ENCODE measurements around the gene ZNF487.
"Not testable (repeated sequence)": the region's sequence is repeated elsewhere in the genome, so short reads cannot be mapped to it uniquely, and the experiment has no call there.

The ZNF487 gene

DNA sequence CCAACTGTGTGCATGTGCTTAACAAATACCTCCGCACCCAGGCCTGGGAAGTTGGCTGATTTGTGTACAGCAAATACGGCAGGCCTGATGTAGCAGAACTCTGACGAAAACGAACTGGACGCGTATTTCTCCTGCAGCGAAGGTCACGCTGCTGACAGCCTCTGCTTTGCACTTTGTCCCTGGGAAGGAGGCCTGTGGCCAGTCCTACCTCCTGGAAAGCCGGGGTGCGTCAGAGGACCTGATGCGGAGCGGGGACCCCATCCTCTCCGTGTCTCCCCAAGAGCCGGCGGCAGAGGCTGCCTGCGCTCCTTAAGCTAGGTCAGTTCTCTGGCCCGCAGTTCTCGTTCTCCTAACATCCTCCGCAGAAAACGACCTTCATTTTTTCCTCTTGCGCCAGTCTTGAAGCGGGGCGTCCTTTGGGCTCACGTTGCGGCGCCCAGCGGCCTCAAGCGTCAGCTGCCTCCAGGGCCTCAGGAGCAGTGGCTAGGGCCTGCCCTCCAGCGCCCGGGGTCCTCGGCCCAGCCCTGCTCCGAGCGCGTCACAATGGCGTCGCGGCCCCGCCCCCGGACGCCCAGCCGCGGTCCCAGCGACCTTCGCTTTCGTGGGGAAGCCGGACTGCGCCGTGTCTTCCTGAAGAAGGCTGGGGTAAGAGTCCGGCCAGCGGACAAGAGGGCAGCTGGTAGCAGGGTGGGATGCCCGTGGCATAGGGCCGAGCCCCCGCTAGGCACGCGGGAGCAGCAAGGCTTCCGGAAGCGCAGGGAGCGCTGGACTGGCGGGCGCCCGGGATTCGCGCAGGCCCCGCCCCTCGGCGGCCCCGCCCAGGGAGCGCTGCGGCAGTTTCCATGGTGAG lies at the start of gene ZNF487:
TSS of gene ZNF487 (plus strand) at position 821 of the 850 bp plus-strand sequence. CDS start 38,703 bp downstream, outside the sequence.
- DNase-seq, result peak; percentile 39 to 41

DNA sequence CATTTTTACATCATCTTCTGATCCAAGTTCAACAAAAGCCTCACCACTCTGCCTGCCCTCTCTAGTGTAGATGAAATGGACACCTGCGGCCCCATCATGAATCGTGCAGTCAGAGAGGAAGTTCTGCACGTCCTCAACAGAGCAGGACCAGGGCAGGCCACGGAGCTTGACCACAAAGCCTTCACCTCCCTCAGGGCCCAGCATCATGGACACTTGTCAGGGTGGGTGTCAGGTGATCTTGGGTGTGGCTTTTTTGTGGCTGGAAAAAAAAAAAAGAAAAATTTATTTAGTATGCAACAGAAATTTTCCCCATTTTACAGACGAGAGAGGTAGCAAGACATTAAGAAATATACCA lies 49.3 kb upstream of the ZNF487 start:
- no peak for DNase-seq

DNA sequence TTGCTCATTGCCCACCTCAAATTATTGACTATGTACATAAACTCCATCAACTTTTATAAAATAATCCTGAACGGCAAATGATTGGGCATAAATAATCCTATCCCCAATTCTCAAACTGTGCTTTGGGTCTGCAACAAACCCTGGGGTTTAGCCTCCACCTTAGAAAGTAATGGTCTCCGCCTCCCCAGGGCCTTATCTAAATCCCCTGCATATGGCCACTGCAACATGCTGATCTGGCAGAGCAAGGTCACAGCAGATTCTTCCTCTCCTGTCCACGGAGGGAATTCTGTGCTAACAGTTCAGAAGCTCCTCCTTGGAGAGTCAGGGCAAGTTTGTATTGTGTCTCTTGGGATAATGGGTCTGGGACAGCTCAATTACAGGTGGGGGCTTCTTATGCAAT lies 47.0 kb upstream of the ZNF487 start:
- DNase-seq, result no peak

DNA sequence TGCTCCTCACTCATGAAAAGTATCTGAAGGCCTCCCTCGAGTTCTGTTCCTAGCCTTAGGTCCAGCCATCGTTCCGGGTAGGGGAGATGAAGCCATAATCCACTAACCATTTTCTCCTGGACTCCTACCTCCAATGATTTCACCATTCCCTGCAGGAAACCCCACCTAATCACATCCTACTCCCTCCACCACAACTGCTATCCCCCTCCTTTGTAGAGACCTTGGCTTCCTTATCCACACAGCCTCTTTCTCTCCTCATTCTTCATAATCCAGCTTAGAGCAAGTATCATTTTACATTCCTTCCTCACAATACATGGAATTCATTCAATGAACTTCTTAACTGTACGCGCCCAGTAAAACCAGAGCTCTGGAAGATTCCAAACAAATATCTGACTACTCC lies 46.6 kb upstream of the ZNF487 start:
- no peak for DNase-seq

DNA sequence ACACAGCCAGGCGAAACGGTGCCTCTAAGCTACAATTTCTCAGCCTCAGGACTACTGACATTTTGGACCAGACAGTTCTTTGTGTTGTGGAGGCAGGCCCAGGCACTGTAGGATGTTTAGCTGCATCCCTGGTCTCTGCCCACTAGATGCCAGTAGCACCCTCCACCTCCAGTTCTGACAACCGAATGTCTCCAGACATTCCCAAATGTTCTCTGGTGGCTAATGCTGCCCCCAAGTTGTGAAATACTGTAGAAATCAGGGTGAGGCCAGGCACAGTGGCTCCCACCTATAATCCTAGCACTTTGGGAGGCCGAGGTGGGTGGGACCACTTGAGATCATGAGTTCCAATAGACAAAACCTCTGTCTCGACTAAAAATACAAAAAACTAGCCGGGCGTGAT lies 46.2 kb upstream of the ZNF487 start:
- DNase-seq, result no peak

DNA sequence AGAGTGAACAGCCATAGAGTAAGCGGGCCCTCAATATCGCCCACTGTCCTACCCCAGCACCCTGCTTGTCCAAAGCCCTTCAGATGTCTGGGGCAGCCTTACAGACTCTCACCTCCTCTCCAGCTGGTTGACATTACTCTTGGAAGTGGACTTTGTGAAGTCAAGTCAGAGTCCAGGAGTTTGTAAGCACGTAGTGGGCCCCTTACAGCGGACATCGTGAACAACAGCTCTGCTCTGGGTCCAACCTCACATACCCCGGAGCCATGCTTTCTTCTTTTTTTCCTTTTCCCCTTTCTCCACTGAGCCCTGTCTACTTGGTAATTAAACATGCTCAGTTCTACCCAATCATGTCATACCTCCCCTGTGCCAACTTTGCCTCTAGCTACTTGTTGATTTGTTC lies 45.4 kb upstream of the ZNF487 start:
- no peak for DNase-seq

DNA sequence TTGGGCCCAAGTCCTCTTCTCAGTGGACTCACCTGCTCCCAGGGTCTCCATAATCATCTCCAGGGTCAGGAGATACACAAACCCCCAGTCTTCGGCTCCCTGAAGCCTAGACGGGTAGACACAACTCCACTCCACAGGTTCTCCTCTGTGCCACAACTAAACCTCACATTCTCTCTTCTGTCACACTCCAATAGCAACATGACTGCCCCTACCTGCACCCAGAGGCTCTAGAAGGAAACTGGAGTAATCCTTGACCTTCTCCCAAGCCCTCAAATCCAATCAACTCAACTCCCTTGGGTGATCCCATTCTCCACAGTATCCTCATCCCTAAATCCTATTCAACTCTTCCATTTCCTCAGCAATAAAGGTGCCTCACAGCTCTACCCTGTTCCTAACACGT lies 44.2 kb upstream of the ZNF487 start:
- DNase-seq, result no peak

DNA sequence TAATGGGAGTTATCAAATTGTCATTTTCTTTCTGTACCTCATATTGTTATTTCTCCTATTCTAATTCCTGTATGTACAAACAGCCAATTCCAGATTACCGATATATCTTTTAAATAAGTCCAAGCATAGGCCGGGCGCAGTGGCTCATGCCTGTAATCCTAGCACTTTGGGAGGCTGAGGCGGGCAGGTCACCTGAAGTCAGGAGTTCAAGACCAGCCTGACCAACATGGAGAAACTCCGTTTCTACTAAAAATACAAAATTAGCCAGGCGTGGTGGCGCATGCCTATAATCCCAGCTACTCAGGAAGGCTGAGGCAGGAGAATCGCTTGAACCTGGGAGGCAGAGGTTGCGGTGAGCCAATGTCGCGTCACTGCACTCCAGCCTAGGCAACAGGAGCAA lies 43.7 kb upstream of the ZNF487 start:
- DNase-seq, result not testable (repeated sequence)

DNA sequence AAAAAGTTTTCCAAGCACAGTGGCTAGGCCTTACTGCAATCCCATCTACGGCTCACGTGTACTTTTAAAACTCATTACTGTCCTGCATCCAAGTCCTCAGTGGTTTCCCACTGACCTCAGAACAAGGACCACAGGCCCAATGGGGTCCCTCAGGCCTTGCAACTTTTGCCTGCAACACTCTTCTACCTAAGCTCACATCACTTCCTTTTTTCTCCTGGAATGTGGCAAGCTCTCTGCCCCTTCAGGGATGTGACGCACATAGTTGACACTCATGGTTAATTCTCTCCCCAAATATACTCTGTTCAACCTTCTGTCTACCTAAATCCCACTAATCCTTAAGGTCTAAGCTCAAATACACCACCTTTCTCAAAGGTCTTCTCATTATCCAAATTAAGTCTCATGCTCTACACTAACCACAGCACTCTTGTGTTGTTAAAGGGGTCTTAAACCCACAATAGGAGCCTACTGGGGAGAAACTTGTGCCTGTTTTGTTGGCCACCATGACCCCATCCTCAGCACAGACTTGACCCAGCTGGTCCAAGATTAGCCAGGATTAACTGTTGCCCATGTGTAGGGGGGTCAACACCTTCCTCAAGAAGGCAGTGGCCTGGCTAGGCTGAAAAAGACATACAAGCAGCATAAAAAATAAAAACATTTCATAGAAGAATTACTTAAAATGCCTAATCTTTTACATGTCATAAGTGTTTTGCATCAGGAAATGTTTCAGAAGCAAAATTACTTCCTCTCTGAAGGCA lies 43.1 kb upstream of the ZNF487 start:
- DNase-seq, result no peak

DNA sequence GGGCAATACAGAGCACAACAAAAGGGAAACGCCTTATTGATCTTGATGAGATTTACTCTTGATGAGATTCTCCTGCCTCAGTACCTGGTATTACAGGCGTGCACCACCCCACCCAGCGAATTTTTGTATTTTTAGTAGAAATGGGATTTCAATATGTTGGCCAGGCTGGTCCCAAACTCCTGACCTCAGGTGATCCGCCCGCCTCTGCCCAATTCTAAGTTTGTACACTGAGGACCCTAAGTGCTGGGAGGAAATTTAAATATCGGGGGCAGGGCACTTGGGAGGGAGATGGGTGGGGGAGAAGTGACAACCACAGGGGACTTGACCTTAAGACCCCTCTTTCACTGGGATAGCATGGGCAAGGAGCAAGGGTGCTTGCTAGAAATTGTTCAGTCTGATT lies 42.0 kb upstream of the ZNF487 start:
- DNase-seq, result no peak

DNA sequence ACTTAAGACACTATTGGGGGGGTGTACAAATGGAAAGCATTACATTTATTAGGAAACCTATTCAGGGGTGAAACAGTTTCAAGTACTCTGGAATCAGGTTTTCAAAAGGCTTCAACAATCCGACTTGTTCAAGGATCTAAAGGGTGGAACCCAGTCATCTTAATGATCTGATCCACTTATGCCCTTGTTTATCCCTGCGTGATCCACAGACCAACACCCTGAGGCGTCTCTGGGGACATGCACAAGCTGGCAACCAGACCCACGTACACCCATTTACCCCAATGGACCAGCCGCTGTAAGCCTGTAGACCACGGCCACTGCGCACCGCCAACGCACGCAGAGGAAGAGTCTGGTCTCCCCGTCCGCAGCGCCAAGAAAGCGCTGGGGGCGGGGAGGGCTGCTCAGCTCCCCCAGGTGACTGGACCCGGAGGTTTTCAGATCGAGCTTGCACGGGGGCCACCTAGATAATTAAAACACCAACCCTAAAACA lies 41.3 kb upstream of the ZNF487 start:
- DNase-seq, result no peak

DNA sequence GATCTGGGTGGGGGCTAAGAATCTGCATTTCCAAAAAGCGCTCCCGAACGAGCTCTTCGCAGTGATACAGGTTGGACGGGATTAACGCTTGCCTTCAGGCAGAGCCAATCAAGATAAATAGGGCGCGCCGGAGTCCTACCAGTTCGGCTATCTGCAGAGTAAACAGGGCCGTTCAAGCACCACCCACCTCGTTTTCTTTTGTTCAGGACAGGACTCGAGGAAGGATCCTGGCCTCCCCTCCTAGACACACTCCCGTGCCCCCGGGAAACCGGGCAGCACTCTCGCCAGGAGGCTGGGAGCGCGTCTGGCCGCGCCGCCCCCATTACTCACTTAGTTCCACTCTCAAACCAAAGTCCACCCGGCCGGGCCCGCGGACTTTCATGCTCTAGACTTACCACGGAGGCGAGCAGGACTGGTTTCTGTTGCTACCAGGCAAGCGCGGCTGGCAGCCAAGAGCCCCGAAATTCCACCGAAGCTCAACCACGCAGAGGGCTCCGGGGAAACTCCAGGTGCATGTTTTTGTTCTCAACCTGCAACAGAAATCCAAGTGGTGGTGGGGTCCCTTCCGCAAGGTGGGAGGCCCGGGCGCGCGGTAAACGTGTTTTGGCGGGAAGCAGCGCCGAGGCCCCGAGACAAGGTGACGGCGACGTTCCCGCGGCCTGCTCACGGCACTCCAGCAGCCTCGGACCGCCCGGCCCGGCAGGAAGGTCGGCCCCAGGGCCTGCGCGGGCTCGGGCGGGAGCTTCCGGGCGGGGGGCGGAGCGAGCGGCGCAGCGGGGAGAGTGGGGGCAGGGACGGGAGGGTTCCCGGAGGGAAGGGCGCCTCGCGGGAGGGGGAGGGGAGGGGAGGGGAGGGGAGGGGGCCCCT lies 40.6 kb upstream of the ZNF487 start:
- peak in 1 of 2 experiments; percentile 27 for DNase-seq

DNA sequence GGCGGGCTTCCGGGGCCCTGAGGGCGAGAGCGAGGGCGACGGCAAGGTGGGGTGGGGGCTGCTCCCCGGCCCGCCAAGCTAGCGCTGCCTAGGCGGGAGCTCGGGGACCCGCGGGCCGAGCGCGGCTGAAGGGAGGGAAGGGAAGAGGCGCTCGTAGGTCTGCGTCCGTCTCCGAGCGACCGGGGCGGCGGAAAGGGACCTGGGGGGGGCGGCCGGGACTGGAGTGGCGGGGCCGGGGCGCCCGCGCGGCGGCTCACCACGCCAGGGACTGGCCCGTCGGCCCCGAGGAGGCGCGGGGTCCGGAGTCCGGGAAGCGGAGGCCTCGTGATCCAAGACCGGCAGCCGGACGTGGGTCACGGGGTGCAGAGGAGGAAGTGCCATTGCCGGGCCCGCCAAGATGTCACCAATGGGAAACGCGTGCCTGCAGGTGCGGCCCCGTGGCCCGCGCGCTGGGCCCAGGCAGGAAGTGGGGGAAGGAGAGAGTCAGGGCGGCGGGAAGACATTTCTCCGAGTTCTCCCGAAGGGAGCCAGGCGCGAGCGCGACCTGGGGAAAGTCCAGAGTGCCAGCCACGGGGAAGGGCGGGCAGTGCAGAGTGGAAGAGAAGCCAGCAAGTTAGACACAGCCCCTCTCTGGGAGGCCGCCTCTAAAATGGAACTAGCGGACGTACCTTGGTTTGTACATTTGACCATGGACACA lies 39.8 kb upstream of the ZNF487 start:
- DNase-seq, result peak; percentile 13 to 45

DNA sequence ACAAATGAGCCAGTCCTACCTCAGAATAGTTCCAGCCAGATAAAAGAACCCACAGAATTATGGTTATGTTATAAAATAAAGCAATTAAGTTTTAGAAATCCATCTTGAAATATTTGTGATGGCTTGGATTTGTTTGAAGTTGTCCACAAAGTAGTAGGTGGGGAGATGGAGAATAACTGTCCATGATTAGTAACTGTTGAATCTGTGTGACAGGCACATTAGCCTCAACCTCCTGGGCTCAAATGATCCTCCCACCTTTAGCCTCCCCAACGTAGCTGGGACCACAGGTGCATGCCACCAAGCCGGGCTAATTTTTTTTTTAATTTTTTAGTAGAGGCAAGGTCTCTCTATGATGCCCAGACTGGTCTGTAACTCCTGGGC lies 38.0 kb upstream of the ZNF487 start:
- DNase-seq, result no peak

DNA sequence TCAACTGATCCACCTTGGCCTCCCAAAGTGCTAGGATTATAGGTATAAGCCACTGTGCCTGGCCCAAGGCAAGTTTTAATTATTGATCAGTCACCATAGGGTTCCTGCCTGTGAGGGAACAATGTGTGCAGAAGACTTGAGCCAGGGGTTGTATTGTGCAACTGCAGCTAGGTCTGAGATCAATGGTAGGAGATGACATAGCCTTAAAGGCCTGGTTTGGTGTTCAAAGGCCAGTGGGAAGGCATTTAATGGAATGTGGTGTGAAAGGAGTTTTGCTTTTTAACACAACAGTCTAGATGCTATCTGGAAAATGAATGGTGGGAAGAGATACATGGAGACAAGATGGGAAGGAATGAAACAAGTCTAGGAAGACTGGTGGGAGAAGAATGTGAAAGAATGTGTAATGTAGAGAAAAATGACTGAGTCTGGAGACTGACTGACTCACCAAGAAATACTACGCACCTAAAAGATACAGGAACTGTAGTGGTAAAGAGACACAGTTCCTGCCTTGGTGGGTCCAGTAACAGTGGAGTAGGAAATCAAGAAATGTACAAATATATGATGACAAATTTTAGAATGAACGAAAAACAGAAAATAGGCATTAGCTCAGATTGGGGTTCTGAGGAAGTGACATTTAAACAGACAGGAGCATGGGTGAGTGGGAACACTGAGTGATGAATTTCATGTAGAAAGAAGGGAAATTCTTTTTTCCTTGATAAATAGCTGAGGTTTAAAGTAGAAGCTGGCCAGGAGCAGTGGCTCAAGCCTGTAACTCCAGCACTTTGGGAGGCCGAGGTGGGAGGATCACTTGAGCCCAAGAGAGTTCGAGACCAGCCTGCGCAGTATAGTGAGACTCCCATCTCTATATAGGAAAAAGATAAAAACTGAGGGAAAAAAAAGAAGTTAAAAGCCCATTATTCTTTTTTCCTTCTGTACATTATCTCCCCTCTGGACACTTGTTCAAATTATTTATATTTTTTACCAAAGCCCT lies 37.3 kb upstream of the ZNF487 start:
- DNase-seq, result no peak

DNA sequence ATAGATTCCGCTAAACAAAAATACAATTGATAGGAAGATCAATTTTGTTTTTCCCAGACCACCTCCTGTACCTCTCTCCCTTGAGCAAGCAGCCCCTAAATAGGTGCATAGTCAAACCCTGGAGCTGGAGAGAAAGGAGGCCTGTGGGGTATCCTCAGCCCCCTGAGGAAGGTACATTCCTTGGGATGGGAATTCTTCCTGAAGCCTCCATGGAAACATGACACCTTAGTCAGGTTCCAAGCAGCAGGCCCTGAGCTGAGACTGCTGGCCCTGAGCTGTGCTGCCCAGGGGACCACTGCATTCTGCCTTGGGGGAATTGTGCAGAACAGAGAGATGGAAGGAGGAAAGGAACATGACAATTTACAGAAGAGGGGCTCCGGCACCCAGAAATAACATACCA lies 35.3 kb upstream of the ZNF487 start:
- no peak for DNase-seq

DNA sequence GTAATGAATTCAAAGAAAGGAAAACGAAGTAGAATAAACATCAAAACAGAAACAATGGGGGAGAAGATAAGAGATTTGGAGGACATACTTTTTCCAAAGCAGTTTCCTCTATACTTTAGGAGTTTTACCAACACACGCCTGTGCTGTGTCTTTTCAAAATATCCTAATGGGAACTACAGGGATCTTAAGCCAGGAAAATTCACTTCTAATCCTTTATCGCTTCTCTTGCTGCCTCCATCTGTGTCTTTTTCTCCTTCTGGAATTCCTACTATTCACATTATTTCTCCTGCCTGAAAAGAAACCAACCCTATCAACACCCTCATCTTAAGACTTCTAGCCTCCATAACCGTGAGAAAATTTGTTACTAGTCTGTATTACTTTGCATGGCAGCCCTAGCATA lies 34.7 kb upstream of the ZNF487 start:
- no peak for DNase-seq

DNA sequence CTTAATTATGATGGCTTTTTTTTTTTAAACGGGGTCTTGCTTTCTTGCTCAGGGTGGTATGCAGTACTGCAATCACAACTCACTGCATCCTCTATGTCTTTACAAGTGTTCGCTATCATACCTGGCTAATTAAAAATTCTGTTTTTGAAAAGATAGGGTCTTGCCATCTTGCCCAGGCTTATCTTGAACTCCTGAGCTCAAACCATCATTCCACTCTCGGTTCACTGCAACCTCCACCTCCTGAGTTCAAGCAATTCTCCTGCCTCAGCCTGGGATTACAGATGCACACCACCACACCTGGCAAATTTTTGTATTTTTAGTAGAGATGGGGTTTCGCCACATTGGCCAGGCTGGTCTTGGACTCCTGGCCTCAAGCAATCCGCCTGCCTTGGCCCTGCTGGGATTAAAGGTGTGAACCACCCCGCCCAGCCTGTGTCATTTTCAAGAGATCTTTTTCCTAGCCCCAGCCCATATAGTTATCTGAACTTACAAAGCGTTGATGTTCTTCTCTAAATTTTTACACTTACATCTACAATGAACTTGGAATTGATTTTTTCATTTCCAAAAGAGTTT lies 33.9 kb upstream of the ZNF487 start:
- DNase-seq, result no peak

DNA sequence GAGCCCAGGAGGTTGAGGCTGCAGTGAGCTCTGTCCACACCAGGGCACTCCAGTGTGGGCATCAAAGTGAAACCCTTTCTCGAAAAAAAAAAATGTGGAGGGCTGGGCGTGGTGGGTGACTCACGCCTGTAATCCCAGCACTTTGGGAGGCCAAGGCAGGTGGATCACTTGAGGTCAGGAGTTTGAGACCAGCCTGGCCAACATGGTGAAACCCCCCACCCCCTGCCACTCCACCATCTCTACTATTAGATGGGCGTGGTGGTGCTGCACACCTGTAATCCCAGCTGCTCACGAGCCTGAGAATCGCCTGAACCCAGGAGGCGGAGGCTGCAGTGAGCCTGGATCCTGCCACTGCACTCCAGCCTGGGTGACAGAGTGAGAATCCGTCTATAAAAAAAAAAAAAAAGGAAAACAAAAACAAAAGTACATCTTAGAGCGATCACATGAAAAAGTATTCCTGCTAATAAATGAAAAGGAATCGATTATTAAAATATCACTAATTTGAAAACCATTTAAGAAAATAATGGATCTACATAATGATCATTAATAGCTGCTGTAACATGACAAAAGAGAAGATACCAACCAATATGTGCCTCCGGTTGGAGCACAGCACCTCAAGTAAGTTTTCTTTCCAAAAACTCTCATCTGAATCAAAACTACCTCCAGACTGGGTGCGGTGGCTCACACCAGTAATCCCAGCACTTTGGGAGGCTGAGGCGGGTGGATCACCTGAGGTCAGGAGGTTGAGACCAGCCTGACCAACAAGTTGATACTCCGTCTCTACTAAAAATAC lies 32.8 kb upstream of the ZNF487 start:
- no peak for DNase-seq

DNA sequence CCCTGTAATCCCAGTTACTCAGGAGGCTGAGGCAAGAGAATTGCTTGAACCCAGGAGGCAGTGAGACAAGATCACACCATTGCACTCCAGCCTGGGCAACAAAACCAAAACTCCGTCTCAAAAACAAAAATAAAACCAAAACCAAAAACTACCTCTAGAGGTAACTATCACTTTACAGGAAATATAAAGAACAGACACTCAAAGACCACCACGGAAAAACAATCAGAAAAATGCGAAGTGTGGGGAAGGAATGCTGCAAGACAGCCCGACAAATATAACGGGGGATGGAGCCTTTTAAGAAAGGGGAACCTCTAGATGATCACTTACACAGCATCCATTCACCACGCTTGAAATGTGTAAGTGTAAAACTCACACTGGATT lies 32.2 kb upstream of the ZNF487 start:
- DNase-seq, result no peak
